ENCODE results near the gene KCNJ9. TPM values are rescaled to one million over a fixed set of nuclear protein-coding genes. Genes with fewer than 3 reads are reported as not detected.
A peak's percentile ranks its signal among the peaks of the same experiment; 100 is the strongest.

Gene KCNJ9
- total and polyA plus RNA-seq, 2 of the 13 experiments (the other 11 are each of a cell fraction or from before 2014, with no cell fraction given) = not detected

DNA sequence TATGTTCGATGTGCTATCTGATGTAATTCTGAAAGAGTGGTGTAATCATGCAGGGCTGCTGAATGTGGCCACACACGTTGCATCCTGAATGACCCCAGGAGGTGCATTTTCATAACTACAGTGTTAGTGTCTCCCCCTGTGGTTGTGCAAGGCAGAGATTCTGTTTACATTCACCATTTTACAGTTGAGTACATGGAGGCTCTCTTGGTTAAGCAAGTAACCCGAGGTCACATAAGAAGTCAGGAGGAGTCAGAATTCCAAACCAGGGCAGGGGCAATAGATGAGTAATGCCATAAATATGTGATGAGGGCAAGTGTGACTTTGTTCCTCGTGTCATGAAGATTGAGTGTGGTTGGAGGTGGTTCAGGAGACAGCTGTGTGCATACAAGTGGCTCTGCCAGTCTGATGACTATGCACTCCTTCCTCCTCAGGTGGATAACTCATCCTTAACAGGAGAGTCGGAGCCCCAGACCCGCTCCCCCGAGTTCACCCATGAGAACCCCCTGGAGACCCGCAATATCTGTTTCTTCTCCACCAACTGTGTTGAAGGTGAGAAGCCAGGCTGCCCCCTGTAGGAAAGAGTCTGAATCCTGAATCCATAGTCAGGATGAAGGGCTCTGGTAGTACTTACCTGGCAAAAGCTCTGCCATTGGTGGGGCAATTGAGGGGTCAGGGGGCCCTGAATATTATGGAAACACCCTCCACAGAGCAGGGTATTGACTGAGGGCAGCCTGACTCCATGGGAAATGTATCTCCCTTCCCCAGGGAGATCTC, 43.6 kb downstream of the KCNJ9 start (continued):
- TF ChIP-seq, protein P1, sequence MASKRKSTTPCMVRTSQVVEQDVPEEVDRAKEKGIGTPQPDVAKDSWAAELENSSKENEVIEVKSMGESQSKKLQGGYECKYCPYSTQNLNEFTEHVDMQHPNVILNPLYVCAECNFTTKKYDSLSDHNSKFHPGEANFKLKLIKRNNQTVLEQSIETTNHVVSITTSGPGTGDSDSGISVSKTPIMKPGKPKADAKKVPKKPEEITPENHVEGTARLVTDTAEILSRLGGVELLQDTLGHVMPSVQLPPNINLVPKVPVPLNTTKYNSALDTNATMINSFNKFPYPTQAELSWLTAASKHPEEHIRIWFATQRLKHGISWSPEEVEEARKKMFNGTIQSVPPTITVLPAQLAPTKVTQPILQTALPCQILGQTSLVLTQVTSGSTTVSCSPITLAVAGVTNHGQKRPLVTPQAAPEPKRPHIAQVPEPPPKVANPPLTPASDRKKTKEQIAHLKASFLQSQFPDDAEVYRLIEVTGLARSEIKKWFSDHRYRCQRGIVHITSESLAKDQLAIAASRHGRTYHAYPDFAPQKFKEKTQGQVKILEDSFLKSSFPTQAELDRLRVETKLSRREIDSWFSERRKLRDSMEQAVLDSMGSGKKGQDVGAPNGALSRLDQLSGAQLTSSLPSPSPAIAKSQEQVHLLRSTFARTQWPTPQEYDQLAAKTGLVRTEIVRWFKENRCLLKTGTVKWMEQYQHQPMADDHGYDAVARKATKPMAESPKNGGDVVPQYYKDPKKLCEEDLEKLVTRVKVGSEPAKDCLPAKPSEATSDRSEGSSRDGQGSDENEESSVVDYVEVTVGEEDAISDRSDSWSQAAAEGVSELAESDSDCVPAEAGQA (IDR thresholded peaks at IDR 0.05; ENCODE audit: low read depth) = no peak
- TF ChIP-seq, protein P1 (CRISPR knock-in tag; IDR thresholded peaks at IDR 0.05; ENCODE audit: borderline replicate concordance) = no peak
- TF ChIP-seq TGIF2 (CRISPR knock-in tag; IDR thresholded peaks at IDR 0.05) = 0 out of 2 replicates have a peak, but pooled peaks have one; percentile 33
- TF ChIP-seq, protein P2, sequence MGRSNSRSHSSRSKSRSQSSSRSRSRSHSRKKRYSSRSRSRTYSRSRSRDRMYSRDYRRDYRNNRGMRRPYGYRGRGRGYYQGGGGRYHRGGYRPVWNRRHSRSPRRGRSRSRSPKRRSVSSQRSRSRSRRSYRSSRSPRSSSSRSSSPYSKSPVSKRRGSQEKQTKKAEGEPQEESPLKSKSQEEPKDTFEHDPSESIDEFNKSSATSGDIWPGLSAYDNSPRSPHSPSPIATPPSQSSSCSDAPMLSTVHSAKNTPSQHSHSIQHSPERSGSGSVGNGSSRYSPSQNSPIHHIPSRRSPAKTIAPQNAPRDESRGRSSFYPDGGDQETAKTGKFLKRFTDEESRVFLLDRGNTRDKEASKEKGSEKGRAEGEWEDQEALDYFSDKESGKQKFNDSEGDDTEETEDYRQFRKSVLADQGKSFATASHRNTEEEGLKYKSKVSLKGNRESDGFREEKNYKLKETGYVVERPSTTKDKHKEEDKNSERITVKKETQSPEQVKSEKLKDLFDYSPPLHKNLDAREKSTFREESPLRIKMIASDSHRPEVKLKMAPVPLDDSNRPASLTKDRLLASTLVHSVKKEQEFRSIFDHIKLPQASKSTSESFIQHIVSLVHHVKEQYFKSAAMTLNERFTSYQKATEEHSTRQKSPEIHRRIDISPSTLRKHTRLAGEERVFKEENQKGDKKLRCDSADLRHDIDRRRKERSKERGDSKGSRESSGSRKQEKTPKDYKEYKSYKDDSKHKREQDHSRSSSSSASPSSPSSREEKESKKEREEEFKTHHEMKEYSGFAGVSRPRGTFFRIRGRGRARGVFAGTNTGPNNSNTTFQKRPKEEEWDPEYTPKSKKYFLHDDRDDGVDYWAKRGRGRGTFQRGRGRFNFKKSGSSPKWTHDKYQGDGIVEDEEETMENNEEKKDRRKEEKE (IDR thresholded peaks at IDR 0.05) = no peak
- 0 out of 2 replicates have a peak, but pooled peaks have one; percentile 22 for TF ChIP-seq TRIM24 (CRISPR knock-in tag; IDR thresholded peaks at IDR 0.05)
- no peak for TF ChIP-seq PAWR (CRISPR knock-in tag; IDR thresholded peaks at IDR 0.05; ENCODE audit: borderline replicate concordance)
- no peak for TF ChIP-seq BORCS8-MEF2B (CRISPR knock-in tag; IDR thresholded peaks at IDR 0.05)
- TF ChIP-seq, protein P3, sequence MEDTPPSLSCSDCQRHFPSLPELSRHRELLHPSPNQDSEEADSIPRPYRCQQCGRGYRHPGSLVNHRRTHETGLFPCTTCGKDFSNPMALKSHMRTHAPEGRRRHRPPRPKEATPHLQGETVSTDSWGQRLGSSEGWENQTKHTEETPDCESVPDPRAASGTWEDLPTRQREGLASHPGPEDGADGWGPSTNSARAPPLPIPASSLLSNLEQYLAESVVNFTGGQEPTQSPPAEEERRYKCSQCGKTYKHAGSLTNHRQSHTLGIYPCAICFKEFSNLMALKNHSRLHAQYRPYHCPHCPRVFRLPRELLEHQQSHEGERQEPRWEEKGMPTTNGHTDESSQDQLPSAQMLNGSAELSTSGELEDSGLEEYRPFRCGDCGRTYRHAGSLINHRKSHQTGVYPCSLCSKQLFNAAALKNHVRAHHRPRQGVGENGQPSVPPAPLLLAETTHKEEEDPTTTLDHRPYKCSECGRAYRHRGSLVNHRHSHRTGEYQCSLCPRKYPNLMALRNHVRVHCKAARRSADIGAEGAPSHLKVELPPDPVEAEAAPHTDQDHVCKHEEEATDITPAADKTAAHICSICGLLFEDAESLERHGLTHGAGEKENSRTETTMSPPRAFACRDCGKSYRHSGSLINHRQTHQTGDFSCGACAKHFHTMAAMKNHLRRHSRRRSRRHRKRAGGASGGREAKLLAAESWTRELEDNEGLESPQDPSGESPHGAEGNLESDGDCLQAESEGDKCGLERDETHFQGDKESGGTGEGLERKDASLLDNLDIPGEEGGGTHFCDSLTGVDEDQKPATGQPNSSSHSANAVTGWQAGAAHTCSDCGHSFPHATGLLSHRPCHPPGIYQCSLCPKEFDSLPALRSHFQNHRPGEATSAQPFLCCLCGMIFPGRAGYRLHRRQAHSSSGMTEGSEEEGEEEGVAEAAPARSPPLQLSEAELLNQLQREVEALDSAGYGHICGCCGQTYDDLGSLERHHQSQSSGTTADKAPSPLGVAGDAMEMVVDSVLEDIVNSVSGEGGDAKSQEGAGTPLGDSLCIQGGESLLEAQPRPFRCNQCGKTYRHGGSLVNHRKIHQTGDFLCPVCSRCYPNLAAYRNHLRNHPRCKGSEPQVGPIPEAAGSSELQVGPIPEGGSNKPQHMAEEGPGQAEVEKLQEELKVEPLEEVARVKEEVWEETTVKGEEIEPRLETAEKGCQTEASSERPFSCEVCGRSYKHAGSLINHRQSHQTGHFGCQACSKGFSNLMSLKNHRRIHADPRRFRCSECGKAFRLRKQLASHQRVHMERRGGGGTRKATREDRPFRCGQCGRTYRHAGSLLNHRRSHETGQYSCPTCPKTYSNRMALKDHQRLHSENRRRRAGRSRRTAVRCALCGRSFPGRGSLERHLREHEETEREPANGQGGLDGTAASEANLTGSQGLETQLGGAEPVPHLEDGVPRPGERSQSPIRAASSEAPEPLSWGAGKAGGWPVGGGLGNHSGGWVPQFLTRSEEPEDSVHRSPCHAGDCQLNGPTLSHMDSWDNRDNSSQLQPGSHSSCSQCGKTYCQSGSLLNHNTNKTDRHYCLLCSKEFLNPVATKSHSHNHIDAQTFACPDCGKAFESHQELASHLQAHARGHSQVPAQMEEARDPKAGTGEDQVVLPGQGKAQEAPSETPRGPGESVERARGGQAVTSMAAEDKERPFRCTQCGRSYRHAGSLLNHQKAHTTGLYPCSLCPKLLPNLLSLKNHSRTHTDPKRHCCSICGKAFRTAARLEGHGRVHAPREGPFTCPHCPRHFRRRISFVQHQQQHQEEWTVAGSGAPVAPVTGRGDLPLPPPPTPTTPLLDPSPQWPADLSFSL (CRISPR knock-in tag; IDR thresholded peaks at IDR 0.05) = no peak
- TF ChIP-seq ZNF556 (CRISPR knock-in tag; IDR thresholded peaks at IDR 0.05; ENCODE audit: borderline replicate concordance) = no peak
- no peak for TF ChIP-seq ZNF782 (CRISPR knock-in tag; IDR thresholded peaks at IDR 0.05; ENCODE audit: borderline replicate concordance)
- no peak for TF ChIP-seq GTF2F1 (IDR thresholded peaks at IDR 0.05; ENCODE audit: low read length)
- TF ChIP-seq, protein P4, sequence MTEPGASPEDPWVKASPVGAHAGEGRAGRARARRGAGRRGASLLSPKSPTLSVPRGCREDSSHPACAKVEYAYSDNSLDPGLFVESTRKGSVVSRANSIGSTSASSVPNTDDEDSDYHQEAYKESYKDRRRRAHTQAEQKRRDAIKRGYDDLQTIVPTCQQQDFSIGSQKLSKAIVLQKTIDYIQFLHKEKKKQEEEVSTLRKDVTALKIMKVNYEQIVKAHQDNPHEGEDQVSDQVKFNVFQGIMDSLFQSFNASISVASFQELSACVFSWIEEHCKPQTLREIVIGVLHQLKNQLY (CRISPR knock-in tag; IDR thresholded peaks at IDR 0.05) = no peak
